ENCODE data around the gene CASKIN1. TPM values are rescaled to one million over a fixed set of nuclear protein-coding genes. Genes with fewer than 3 reads are reported as not detected.

CASKIN1 gene
- total RNA-seq, 1 donor from 2014 or later: 2.3 TPM

GRCh38 chr16:2226245-2226793 is 29.9 kb upstream of the CASKIN1 start:
- Mint-ChIP-seq H3K27ac (ENCODE audit: unreplicated experiment) (peak overlapping the region; percentile 5), H3K4me1 (ENCODE audit: low read depth) (peaks cover 18% of the 10 kb centered on the region)
- no peak for DNase-seq (ENCODE audit: low spot score)

GRCh38 chr16:2223942-2224486 is 27.6 kb upstream of the CASKIN1 start:
- Mint-ChIP-seq H3K4me1 (ENCODE audit: low read depth) (peaks cover 18% of the 10 kb centered on the region), H3K27me3 (ENCODE audit: low read depth) (no peaks in the 10 kb centered on the region), H3K27ac (ENCODE audit: unreplicated experiment) (peak overlapping the region; percentile 63), H3K4me3 (ENCODE audit: unreplicated experiment) (peak overlapping the region; percentile 78), H3K9me3 (ENCODE audit: low read depth) (no peaks in the 10 kb centered on the region), H3K36me3 (ENCODE audit: low read depth) (no peaks in the 10 kb centered on the region)
- DNase-seq (ENCODE audit: low spot score): peak; percentile 88
- peak; percentile 67 for TF ChIP-seq CTCF (IDR thresholded peaks at IDR 0.05)

More at GRCh38 chr16:2226245-2226793, 29.9 kb upstream of the CASKIN1 start:
- no peaks in the 10 kb centered on the region for H3K9me3 Mint-ChIP-seq (ENCODE audit: low read depth)
- no peaks in the 10 kb centered on the region for H3K27me3 Mint-ChIP-seq (ENCODE audit: low read depth)
- peak overlapping the region; percentile 12 for H3K4me3 Mint-ChIP-seq (ENCODE audit: unreplicated experiment)
- no peak for TF ChIP-seq CTCF (IDR thresholded peaks at IDR 0.05)
- H3K36me3 Mint-ChIP-seq (ENCODE audit: low read depth): peaks cover 5% of the 10 kb centered on the region

GRCh38 chr16:2223221-2223941 is 27.0 kb upstream of the CASKIN1 start, which contains the start of gene E4F1:
TSS of gene E4F1 (plus strand) at chr16:2223591. CDS start at chr16:2223614, 23 bp downstream.
- peak; percentile 100 for DNase-seq (ENCODE audit: low spot score)
- Mint-ChIP-seq H3K9me3 (ENCODE audit: low read depth) (no peaks in the 10 kb centered on the region), H3K27me3 (ENCODE audit: low read depth) (no peaks in the 10 kb centered on the region), H3K4me3 (ENCODE audit: unreplicated experiment) (peak within 1 kb of the TSS; percentile 78), H3K4me1 (ENCODE audit: low read depth) (peaks cover 18% of the 10 kb centered on the region), H3K27ac (ENCODE audit: unreplicated experiment) (peak within 1 kb of the TSS; percentile 63), H3K36me3 (ENCODE audit: low read depth) (no peaks in the 10 kb centered on the region)
- TF ChIP-seq CTCF (IDR thresholded peaks at IDR 0.05): no peak

- H3K4me1 Mint-ChIP-seq (ENCODE audit: low read depth): peaks cover 25% of the 10 kb centered on the region
- TF ChIP-seq CTCF (IDR thresholded peaks at IDR 0.05): no peak
- H3K27me3 Mint-ChIP-seq (ENCODE audit: low read depth): no peaks in the 10 kb centered on the region
- no peaks in the 10 kb centered on the region for H3K9me3 Mint-ChIP-seq (ENCODE audit: low read depth)
- H3K36me3 Mint-ChIP-seq (ENCODE audit: low read depth): no peaks in the 10 kb centered on the region
- H3K27ac Mint-ChIP-seq (ENCODE audit: unreplicated experiment): no peak overlapping the region
- DNase-seq (ENCODE audit: low spot score): no peak
- H3K4me3 Mint-ChIP-seq (ENCODE audit: unreplicated experiment): peak overlapping the region; percentile 86
Observed at GRCh38 chr16:2216330-2216729, 19.9 kb upstream of the CASKIN1 start.

GRCh38 chr16:2214719-2214968 is 18.2 kb upstream of the CASKIN1 start, which contains the start of gene PGP:
TSS of gene PGP (minus strand) at chr16:2214840. CDS start at chr16:2214777, 63 bp downstream.
- DNase-seq (ENCODE audit: low spot score): no peak
- Mint-ChIP-seq H3K9me3 (ENCODE audit: low read depth) (no peaks in the 10 kb centered on the region), H3K36me3 (ENCODE audit: low read depth) (no peaks in the 10 kb centered on the region), H3K4me1 (ENCODE audit: low read depth) (peaks cover 25% of the 10 kb centered on the region), H3K4me3 (ENCODE audit: unreplicated experiment) (peak within 1 kb of the TSS; percentile 86), H3K27me3 (ENCODE audit: low read depth) (no peaks in the 10 kb centered on the region), H3K27ac (ENCODE audit: unreplicated experiment) (peak within 1 kb of the TSS; percentile 93)
- no peak for TF ChIP-seq CTCF (IDR thresholded peaks at IDR 0.05)

All from chondrocyte (in vitro differentiated cells).